ENCODE results near the gene TXN.
"Not testable (repeated sequence)": the region's sequence is repeated elsewhere in the genome, so short reads cannot be mapped to it uniquely, and the experiment has no call there.

The TXN gene

GRCh38 chr9:110213413-110214044, 42.8 kb downstream of the TXN start:
- in situ Hi-C loops (cut with MboI; ENCODE audit: low sequenced_read_pairs), result no loop called here

GRCh38 chr9:110208031-110208430, 48.3 kb downstream of the TXN start, which contains the start of gene C9orf152:
Gene C9orf152 (minus strand): TSS chr9:110208159. CDS start chr9:110207579, 580 bp downstream.
- in situ Hi-C loops (cut with MboI; ENCODE audit: low sequenced_read_pairs), result no loop called here

- in situ Hi-C loops (cut with MboI; ENCODE audit: low sequenced_read_pairs), result no loop called here
Measured at GRCh38 chr9:110207071-110207641, 49.2 kb downstream of the TXN start.

GRCh38 chr9:110206389-110206788, 49.9 kb downstream of the TXN start:
- in situ Hi-C loops (cut with MboI; ENCODE audit: low sequenced_read_pairs), result no loop called here

GRCh38 chr9:110205612-110206011, 50.7 kb downstream of the TXN start:
- in situ Hi-C loops (cut with MboI; ENCODE audit: low sequenced_read_pairs), result not testable (repeated sequence)

GRCh38 chr9:110202232-110202631, 54.1 kb downstream of the TXN start:
- in situ Hi-C loops (cut with MboI; ENCODE audit: low sequenced_read_pairs), result no loop called here

- in situ Hi-C loops (cut with MboI; ENCODE audit: low sequenced_read_pairs), result no loop called here
Measured at GRCh38 chr9:110199643-110200042, 56.7 kb downstream of the TXN start.

GRCh38 chr9:110198357-110198756, 58.0 kb downstream of the TXN start:
- in situ Hi-C loops (cut with MboI; ENCODE audit: low sequenced_read_pairs), result no loop called here

- in situ Hi-C loops (cut with MboI; ENCODE audit: low sequenced_read_pairs), result no loop called here
Measured at GRCh38 chr9:110197330-110198187, 58.7 kb downstream of the TXN start.

GRCh38 chr9:110196084-110196499, 60.2 kb downstream of the TXN start:
- in situ Hi-C loops (cut with MboI; ENCODE audit: low sequenced_read_pairs), result not testable (repeated sequence)
